ENCODE data around the gene HIVEP3.

The HIVEP3 gene

GRCh38 chr1:41734201-41734970 lies 184.3 kb downstream of the HIVEP3 start:
- Histone ChIP-seq H3K27ac (no peak overlapping the region), H3K27me3 (ENCODE audit: insufficient read depth, low read depth) (no peaks in the 10 kb centered on the region), H2AFZ (ENCODE audit: low read depth) (no peak overlapping the region), H3K79me2 (ENCODE audit: insufficient read depth, low read depth) (no peaks in the 10 kb centered on the region), H3K9ac (no peak overlapping the region), H3K4me2 (no peak overlapping the region), H3K4me1 (ENCODE audit: low read depth, poor library complexity, severe bottlenecking) (peaks cover 28% of the 10 kb centered on the region), H4K20me1 (ENCODE audit: insufficient read depth) (no peaks in the 10 kb centered on the region), H3K36me3 (ENCODE audit: insufficient read depth) (no peaks in the 10 kb centered on the region), H3K4me3 (IDR thresholded peaks at IDR 0.05; ENCODE audit: insufficient read depth, low read depth, low read length) (no peak overlapping the region)
- no peak for TF ChIP-seq CTCF (conservative IDR thresholded peaks at IDR 0.05; ENCODE audit: low read depth, low read length)

GRCh38 chr1:41733725-41734124 lies 185.0 kb downstream of the HIVEP3 start:
- H2AFZ ChIP-seq (ENCODE audit: low read depth): no peak overlapping the region
- no peaks in the 10 kb centered on the region for H3K36me3 ChIP-seq (ENCODE audit: insufficient read depth)
- H3K4me2 ChIP-seq: no peak overlapping the region
- H3K4me1 ChIP-seq (ENCODE audit: low read depth, poor library complexity, severe bottlenecking): peaks cover 28% of the 10 kb centered on the region
- H4K20me1 ChIP-seq (ENCODE audit: insufficient read depth): no peaks in the 10 kb centered on the region
- no peak for TF ChIP-seq CTCF (conservative IDR thresholded peaks at IDR 0.05; ENCODE audit: low read depth, low read length)
- H3K27ac ChIP-seq: no peak overlapping the region
- H3K9ac ChIP-seq: no peak overlapping the region
- no peaks in the 10 kb centered on the region for H3K79me2 ChIP-seq (ENCODE audit: insufficient read depth, low read depth)
- H3K4me3 ChIP-seq (IDR thresholded peaks at IDR 0.05; ENCODE audit: insufficient read depth, low read depth, low read length): no peak overlapping the region
- H3K27me3 ChIP-seq (ENCODE audit: insufficient read depth, low read depth): no peaks in the 10 kb centered on the region

- no peak overlapping the region for H3K9ac ChIP-seq
- H3K27ac ChIP-seq: no peak overlapping the region
- H3K4me2 ChIP-seq: no peak overlapping the region
- H2AFZ ChIP-seq (ENCODE audit: low read depth): no peak overlapping the region
- H3K4me3 ChIP-seq (IDR thresholded peaks at IDR 0.05; ENCODE audit: insufficient read depth, low read depth, low read length): no peak overlapping the region
- H3K4me1 ChIP-seq (ENCODE audit: low read depth, poor library complexity, severe bottlenecking): peaks cover 28% of the 10 kb centered on the region
- no peaks in the 10 kb centered on the region for H3K36me3 ChIP-seq (ENCODE audit: insufficient read depth)
- TF ChIP-seq CTCF (conservative IDR thresholded peaks at IDR 0.05; ENCODE audit: low read depth, low read length): no peak
- no peaks in the 10 kb centered on the region for H3K79me2 ChIP-seq (ENCODE audit: insufficient read depth, low read depth)
- no peaks in the 10 kb centered on the region for H4K20me1 ChIP-seq (ENCODE audit: insufficient read depth)
- no peaks in the 10 kb centered on the region for H3K27me3 ChIP-seq (ENCODE audit: insufficient read depth, low read depth)
These were observed 185.7 kb downstream of the HIVEP3 start for GRCh38 chr1:41733021-41733420.

GRCh38 chr1:41731516-41732030 lies 187.1 kb downstream of the HIVEP3 start:
- Histone ChIP-seq H2AFZ (ENCODE audit: low read depth) (no peak overlapping the region), H3K27ac (no peak overlapping the region), H3K4me1 (ENCODE audit: low read depth, poor library complexity, severe bottlenecking) (peaks cover 37% of the 10 kb centered on the region), H3K4me3 (IDR thresholded peaks at IDR 0.05; ENCODE audit: insufficient read depth, low read depth, low read length) (no peak overlapping the region), H3K36me3 (ENCODE audit: insufficient read depth) (no peaks in the 10 kb centered on the region), H3K27me3 (ENCODE audit: insufficient read depth, low read depth) (no peaks in the 10 kb centered on the region), H3K79me2 (ENCODE audit: insufficient read depth, low read depth) (no peaks in the 10 kb centered on the region), H3K4me2 (no peak overlapping the region), H3K9ac (no peak overlapping the region), H4K20me1 (ENCODE audit: insufficient read depth) (no peaks in the 10 kb centered on the region)
- TF ChIP-seq CTCF (conservative IDR thresholded peaks at IDR 0.05; ENCODE audit: low read depth, low read length): no peak

Data from KMS-11 (cell line).